Lower leg skin (tissue), 4 donors: Measurements from ENCODE around the gene MAL. TPM values are rescaled to one million over a fixed set of nuclear protein-coding genes. Genes with fewer than 3 reads are reported as not detected.

Experiments
- DNase-seq, 2 donors: peaks; one replicate each; pipeline ENCODE4 v3.0.0-alpha.2; 2019; ENCODE audit warnings: low spot score in 2 of 2
- H3K4me3 ChIP-seq: fragments of 200-600 bp; sonication (generic); 2 replicates; pipeline ENCODE4 v1.5.1; 2017; ENCODE audit warnings: mild to moderate bottlenecking, low read depth; ENCODE audit not compliant: poor library complexity, severe bottlenecking
- POLR2A ChIP-seq, 2 donors: fragments of 450-650 bp; IDR thresholded peaks; one replicate each; pipeline ENCODE4 v1.6.1; 2016 to 2017; ENCODE audit warnings: antibody characterized with exemption in 2 of 2, mild to moderate bottlenecking in 1 of 2, moderate library complexity in 1 of 2
- WGBS, 2 donors: methylation state at CpG; one replicate each; pipeline ENCODE4 v1.1.5; 2018; 5-methylcytosine and 5-hydroxymethylcytosine counted together
- intact Hi-C: fragments of 100-400 bp; cut with DNase I; formaldehyde crosslinking; loops from one replicate; pipeline ENCODE4 v1.15.0; 2023; ENCODE audit warnings: low total_unique reads
- total RNA-seq, 4 donors: library from RNA; depleted of rRNA; stranded (reverse); fragments of >200 nt; gene quantifications; one replicate each; pipeline ENCODE4 v1.1.0, GENCODE V29; 2016
- TF ChIP-seq, protein P1 (sequence below), 3 donors: fragments of 450-650 bp; IDR thresholded peaks; one replicate each; pipeline ENCODE4 v1.5.1; 2016; ENCODE audit warnings: antibody characterized with exemption in 3 of 3, mild to moderate bottlenecking in 3 of 3, moderate library complexity in 2 of 3

MAL gene
- total RNA-seq, 4 donors from 2014 or later, result 5.7 to 24.8 (median 9.4) TPM

DNA sequence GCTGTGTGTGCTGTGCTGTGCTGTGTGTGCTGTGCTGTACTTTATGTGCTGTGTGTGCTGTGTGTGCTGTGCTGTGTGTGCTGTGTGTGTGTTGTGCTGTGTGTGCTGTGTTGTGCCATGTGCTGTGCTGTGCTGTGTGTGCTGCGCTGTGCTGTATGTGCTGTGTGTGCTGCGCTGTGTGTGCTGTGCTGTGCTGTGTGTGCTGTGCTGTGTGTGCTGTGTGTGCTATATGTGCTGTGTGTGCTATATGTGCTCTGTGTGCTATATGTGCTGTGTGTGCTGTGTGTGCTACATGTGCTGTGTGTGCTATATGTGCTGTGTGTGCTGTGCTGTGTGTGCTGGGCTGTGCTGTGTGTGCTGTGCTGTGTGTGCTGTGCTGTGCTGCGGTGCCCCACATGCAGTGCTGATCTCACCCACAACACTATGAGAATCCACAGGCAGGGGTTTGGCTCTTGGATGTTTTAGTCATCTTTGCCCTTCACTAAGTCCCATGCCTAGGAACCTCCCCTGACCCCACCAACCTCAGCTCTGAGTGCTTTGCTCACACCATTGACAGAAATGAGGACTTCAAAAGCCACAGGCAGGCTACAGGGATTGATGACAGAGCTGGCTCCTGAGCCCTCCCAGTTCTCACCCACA lies 30.5 kb upstream of the MAL start:
- 87 to 94% methylated on average over 3 of the region's 3 CpGs for WGBS, 2 donors
- intact Hi-C loops, result no loop called here

DNA sequence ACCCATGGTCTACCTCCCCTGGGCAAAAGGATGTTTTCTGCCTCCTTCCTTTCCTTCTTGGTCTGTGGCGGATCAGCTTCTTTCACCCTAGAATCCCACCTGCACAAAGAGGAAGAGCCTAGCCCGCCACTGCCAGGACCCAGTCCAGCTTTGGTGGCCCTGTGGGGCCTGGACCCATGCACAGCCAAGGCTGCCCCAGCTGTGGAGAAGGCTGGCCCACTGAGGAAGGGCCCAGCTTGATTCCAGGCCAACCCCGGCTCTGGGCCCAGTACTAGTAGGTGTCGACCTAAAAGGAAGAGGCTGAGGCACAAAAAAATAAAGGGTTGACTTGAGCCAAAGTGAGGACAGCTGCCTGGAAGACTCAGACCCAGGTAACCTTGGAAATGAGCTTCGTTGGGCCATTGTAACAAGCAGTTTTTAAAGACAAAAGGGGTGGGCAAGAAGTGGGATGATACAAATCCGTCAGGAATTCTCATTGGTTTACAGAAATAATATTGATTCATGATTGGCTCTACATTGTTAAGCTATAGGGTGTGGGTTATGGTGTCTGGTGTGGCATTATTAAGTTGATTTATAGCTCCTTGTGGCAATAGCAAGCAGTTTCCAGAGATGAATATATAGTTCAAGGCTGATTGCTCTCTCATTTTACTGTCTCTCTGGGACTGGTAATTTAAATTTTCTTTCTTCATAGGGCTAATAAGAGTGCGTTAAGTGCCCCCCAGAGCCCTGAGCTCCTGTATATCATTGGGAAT lies 29.8 kb upstream of the MAL start:
- TF ChIP-seq POLR2A (IDR thresholded peaks at IDR 0.05), result no peak
- TF ChIP-seq, protein P1, sequence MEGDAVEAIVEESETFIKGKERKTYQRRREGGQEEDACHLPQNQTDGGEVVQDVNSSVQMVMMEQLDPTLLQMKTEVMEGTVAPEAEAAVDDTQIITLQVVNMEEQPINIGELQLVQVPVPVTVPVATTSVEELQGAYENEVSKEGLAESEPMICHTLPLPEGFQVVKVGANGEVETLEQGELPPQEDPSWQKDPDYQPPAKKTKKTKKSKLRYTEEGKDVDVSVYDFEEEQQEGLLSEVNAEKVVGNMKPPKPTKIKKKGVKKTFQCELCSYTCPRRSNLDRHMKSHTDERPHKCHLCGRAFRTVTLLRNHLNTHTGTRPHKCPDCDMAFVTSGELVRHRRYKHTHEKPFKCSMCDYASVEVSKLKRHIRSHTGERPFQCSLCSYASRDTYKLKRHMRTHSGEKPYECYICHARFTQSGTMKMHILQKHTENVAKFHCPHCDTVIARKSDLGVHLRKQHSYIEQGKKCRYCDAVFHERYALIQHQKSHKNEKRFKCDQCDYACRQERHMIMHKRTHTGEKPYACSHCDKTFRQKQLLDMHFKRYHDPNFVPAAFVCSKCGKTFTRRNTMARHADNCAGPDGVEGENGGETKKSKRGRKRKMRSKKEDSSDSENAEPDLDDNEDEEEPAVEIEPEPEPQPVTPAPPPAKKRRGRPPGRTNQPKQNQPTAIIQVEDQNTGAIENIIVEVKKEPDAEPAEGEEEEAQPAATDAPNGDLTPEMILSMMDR (IDR thresholded peaks at IDR 0.05), result no peak
- intact Hi-C loops, result no loop called here
- no peak overlapping the region for H3K4me3 ChIP-seq
- WGBS, 2 donors, result 58 to 68% methylated on average over 7 of the region's 7 CpGs
- peak in 1 of 2 donors; percentile 67 for DNase-seq

More for the DNA sequence above, 30.5 kb upstream of the MAL start:
- DNase-seq, result peak in 1 of 2 donors; percentile 5
- no peak for TF ChIP-seq POLR2A (IDR thresholded peaks at IDR 0.05)
- TF ChIP-seq, protein P1 (IDR thresholded peaks at IDR 0.05), result no peak
- H3K4me3 ChIP-seq, result no peak overlapping the region

DNA sequence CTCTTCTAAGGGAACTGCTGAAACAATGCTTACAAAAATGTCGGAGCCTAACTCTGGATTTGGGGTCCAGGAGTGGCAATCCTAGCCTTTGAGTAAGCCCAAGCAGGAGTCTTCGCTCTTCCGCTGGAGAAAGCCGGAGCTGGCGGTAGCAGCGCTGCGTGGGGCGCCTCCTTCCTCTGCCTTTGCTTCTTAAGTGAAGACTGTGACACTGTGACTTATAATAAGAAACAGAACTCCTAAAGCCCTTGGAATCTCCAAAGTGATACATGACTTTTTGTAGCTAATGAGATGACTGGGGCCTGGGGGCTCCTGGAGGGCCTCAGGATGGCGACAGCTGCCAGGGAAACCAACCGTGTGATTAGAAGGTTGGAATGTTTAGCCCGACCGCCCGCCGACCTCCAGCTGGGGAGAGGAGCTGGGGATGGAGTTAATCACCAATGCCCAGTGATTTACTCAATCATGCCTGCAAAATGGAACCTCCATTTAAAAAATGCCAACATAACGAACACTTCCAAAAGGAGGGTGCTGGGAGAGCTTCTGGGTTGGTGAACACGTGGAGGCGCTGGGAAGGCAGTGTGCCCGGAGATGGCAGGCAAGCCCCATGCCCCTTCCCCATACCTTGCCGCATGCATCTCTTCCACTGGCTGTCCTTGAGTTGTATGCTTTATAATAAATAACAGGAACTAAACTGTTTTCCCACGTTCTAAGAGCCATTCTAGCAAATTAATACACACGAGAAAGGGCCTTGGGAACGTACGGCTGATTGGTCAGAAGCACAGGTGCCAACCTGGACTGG lies 29.0 kb upstream of the MAL start:
- H3K4me3 ChIP-seq, result no peak overlapping the region
- WGBS, 2 donors, result 64 to 68% methylated on average over 23 of the region's 23 CpGs
- no peak for TF ChIP-seq POLR2A (IDR thresholded peaks at IDR 0.05)
- TF ChIP-seq, protein P1 (IDR thresholded peaks at IDR 0.05), result no peak
- peak in 1 of 2 donors; percentile 64 for DNase-seq
- intact Hi-C loops, result no loop called here

DNA sequence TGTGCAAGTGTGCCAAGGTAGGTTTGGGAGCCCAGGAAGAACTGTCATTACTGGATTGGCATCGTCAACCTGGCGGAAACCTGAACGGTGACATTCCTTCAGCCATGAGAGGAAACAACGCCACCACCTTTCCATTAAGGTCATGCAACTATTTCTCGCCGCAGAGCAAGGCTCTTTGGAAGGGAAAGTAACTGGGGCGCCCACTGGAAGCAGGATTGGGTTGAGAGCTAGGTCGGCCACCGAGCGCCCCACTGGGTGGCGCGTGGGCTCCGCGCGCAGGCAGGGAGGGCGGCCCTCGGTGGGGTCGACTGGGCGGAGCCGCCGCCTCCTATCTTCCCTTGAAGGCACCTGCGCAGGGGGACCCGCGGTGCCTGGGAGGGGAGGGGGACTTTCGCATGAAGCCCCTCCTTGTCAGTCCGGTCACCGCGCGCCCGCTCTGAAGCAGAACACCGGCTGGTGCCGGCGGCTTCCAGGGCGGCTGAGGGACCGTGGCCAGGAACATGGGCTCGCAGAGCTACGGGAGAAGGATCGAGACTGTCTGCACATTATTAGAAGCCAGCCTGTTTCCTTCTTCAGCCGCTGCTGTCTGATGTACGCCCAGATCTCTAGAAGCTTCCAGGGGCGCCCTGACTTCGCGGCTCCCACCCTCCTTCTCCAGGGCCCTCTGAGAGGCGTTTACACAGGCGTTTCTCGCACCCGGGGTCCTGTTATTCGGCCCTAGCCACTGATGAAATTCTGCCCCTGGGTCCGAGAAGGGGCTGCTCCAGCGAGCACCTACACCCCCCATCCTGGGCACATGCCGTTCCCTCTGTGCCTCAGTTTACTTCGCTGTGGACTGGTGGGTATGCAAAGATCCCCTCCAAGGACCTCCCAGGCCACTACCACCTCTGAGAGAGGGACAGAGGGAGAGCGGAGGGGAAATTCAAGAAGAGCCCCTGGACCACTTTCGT lies 27.3 kb upstream of the MAL start:
- H3K4me3 ChIP-seq, result peak overlapping the region; percentile 11
- no peak for TF ChIP-seq POLR2A (IDR thresholded peaks at IDR 0.05)
- TF ChIP-seq, protein P1 (IDR thresholded peaks at IDR 0.05), result no peak
- 23 to 37% methylated on average over 23 to 40 of the region's 54 CpGs for WGBS, 2 donors
- intact Hi-C loops, result no loop called here
- DNase-seq, result peak in 1 of 2 donors; percentile 79

DNA sequence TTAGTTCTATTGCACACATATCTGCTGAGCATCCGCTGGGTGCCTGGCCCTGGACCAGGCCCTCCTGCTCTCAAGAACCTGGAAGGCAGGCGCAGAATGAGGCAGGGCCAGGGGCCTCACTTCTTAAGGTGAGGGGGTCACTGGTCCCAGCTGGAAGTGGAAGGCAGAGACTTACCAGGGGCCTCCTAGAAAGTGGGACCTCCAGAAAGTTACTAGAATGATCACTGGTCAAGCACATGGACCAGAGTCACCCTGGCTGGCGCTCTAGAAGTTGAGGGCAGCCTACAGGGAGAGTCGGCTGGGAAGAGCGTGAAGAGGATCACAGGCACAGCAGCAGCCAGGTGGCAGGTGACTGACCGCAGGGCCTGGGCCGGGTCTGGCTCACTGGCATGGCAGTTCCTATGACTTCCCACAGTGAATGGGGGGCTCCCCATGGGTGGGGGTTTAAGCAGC lies 26.1 kb upstream of the MAL start:
- intact Hi-C loops, result no loop called here
- TF ChIP-seq POLR2A (IDR thresholded peaks at IDR 0.05), result no peak
- TF ChIP-seq, protein P1 (IDR thresholded peaks at IDR 0.05), result no peak
- DNase-seq, result no peak
- no peak overlapping the region for H3K4me3 ChIP-seq
- 90 to 92% methylated on average over 7 of the region's 7 CpGs for WGBS, 2 donors
